AG04449 (cell line): ENCODE measurements around the gene MAG.

Source experiments
- CTCF ChIA-PET: fragments of 350-600 bp; formaldehyde crosslinking; extraction: SDS; loops from one replicate; lab custom pipeline; 2021; ENCODE audit warnings: antibody characterized with exemption; lab: Yijun Ruan, JAX
- POLR2A ChIA-PET: fragments of 400-600, 350-600 bp; formaldehyde crosslinking; extraction: SDS; loops from one replicate; lab custom pipeline; 2020; ENCODE audit warnings: antibody characterized with exemption, inconsistent platforms; lab: Yijun Ruan, JAX
- DNase-seq: peaks from one replicate; pipeline ENCODE4 v3.0.0-alpha.2; 2010; ENCODE audit warnings: low read depth, low spot score
- H3K4me3 ChIP-seq: 2 replicates; pipeline ENCODE4 v1.5.1; 2011; ENCODE audit warnings: low read depth, mild to moderate bottlenecking, control low read depth, low read length
- TF ChIP-seq, protein P1 (sequence below): IDR thresholded peaks from one replicate; pipeline ENCODE4 v1.5.1; 2011; ENCODE audit warnings: mild to moderate bottlenecking, moderate library complexity, low read length, control low read depth, inconsistent platforms; ENCODE audit not compliant: insufficient read depth; ENCODE audit errors: missing control alignments

The MAG gene, protein sequence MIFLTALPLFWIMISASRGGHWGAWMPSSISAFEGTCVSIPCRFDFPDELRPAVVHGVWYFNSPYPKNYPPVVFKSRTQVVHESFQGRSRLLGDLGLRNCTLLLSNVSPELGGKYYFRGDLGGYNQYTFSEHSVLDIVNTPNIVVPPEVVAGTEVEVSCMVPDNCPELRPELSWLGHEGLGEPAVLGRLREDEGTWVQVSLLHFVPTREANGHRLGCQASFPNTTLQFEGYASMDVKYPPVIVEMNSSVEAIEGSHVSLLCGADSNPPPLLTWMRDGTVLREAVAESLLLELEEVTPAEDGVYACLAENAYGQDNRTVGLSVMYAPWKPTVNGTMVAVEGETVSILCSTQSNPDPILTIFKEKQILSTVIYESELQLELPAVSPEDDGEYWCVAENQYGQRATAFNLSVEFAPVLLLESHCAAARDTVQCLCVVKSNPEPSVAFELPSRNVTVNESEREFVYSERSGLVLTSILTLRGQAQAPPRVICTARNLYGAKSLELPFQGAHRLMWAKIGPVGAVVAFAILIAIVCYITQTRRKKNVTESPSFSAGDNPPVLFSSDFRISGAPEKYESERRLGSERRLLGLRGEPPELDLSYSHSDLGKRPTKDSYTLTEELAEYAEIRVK

DNA sequence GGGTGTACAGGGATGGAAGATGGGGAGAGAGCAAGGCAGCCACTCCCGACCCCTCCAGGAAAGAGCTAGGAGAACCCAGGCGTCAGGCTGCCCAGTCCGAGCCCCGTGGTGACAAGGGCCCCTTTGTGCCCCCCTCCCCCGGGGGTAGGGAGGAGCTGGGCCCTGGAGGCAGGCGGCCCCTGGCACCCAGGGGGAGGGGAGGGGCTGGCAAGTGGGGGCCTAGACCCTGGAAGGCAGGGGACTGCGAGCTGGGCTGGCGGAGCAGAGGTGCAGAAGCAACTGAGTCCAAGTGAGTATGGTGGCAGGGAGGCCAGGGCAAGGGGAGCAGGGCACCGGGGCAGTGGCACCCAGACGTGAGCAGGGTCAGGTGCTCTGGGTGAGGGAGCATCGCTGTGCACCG, at the start of gene MAG:
MAG (plus strand) TSS at position 246 of the 400 bp plus-strand sequence. CDS start 3,248 bp downstream, outside the sequence.
- DNase-seq = no peak
- ChIA-PET CTCF (no interaction called here), POLR2A (no interaction called here)
- no peak within 1 kb of the TSS for H3K4me3 ChIP-seq
- TF ChIP-seq, protein P1, sequence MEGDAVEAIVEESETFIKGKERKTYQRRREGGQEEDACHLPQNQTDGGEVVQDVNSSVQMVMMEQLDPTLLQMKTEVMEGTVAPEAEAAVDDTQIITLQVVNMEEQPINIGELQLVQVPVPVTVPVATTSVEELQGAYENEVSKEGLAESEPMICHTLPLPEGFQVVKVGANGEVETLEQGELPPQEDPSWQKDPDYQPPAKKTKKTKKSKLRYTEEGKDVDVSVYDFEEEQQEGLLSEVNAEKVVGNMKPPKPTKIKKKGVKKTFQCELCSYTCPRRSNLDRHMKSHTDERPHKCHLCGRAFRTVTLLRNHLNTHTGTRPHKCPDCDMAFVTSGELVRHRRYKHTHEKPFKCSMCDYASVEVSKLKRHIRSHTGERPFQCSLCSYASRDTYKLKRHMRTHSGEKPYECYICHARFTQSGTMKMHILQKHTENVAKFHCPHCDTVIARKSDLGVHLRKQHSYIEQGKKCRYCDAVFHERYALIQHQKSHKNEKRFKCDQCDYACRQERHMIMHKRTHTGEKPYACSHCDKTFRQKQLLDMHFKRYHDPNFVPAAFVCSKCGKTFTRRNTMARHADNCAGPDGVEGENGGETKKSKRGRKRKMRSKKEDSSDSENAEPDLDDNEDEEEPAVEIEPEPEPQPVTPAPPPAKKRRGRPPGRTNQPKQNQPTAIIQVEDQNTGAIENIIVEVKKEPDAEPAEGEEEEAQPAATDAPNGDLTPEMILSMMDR = no peak

DNA sequence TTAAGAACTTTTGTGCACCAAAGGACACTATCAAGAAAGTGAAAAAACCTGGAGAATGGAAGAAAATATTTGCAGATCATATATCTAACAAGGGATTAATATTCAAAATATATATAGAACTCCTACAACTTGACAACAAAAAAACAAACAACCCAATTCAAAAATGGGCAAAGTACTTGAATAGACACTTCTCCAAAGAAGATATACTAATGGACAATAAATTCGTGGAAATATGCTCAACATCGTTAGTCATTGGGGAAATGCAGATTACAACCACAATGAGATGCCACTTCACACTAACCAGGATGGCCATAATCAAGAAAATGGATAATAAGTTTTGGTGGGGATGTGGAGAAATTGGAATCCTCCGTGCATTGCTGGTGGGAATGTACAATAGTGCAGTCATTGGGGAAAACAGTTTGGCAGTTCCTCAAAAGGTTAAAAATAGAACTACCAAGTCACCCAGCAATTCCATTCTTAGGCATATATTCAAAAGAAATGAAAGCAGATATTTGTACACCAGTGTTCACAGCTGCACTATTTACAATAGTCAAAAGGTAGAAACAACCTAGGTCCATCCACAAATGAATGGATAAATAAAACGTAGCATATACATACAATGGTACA, 45.4 kb upstream of the MAG start:
- no peak for DNase-seq
- CTCF ChIA-PET = no interaction called here
- TF ChIP-seq, protein P1 = no peak
- H3K4me3 ChIP-seq = no peak overlapping the region
- POLR2A ChIA-PET = no interaction called here

DNA sequence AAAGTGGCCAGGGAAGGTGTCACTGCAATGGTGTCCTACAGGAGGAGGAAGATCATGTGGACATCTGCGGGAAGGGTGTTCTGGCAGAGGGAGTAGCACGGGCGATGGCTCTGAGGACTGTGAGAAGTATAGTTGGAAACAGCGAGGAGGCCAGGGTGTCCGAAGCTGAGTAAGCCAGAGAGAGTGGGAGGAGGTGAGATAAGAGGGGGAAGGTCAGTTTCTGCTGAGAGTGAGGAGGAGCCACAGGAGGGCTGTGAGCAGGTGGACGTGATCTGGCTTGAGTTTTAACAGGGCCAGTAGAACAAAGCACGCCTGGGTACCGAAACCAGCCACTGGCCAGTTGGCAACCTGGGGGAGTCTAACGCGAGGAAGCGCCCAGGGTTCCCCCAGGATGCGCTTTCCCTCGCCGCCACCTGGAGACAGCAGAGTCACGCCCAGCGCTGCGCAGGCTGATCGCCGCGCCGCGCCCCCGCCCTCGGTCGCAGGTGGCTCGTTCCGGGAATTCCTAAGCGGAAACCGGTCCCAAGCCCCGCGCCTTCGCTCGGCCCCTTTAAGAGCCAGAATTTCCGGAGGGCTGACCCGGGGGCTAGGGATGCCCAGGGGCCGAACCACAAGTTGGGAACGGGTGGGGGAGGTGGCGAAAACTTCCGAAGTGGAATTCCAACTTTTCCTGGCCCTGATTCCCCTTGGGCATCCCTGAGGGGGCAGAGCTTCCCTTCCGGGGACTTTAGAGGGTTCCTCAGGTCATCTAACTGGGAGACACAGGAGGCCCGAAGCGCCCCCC, 44.2 kb upstream of the MAG start:
- CTCF ChIA-PET = no interaction called here
- no peak for DNase-seq
- POLR2A ChIA-PET = no interaction called here
- no peak overlapping the region for H3K4me3 ChIP-seq
- TF ChIP-seq, protein P1 = no peak

DNA sequence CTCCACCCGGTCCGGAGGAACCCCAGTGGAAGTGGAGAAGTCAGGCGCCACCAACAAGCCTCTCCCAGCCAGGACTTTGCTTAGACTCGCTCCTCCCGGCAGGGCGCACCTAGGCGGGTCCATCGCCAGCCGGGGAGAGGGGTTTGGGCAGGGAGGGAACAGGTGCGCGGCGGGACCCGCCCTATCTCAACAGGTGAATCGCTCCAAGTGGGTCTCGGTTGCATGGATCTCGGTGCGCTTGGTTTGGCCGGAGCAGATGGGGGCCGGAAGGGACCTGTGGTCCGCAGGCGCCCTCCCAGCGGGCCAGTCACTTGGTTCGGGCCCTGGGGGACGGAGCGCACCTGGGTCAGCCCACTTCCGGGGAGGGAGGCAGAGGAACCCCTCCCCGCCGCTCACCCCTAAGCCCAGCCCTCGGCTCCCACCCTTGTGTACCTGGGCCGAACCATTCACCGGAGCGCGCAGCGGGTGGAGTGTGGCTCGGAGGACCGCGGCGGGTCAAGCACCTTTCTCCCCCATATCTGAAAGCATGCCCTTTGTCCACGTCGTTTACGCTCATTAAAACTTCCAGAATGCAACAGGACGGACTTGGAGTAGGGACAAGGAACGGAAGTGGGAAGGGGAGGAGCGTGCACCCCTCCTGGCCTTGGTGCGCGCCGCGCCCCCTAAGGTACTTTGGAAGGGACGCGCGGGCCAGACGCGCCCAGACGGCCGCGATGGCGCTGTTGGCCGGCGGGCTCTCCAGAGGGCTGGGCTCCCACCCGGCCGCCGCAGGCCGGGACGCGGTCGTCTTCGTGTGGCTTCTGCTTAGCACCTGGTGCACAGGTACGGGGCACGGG, 43.4 kb upstream of the MAG start, which contains the start of gene LSR:
LSR (plus strand) TSS at position 693 of the 836 bp plus-strand sequence; CDS start at position 714, 21 bp downstream.
- no peak for DNase-seq
- CTCF ChIA-PET = no interaction called here
- TF ChIP-seq, protein P1 = no peak
- POLR2A ChIA-PET = no interaction called here
- H3K4me3 ChIP-seq = no peak within 1 kb of the TSS

DNA sequence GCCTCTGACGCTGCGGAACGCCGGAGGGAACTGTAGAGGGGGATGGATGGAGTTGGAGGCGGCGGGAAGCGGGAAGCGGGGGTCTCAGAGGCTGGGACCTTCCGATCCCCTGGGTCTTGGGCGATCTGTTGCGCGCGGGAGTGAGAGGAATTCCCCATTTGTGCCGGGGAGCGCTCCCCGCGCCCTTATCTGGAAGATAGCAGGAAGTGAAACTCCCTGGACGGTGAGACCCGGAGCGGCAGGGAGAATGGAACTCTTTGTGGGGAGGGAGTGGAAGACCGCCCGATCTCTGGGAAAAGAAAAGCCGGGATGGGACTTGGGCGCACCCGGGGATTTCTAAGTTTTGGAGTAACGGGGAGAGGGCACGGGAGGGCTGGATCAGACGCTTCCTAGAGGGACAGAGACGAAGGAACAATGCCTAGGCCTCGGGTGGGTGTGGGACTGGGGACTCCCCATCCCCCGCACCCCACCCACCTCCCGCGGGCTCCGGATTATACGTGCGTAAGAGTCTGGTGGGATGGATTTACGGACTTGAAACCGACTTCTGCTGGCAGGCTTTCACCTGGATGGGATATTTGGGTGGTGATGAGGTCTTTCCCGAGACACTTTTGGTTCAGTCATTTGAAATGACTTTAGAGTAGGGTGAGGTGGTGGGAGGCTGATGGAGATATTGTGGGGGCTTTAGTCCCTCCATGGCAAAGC, 42.7 kb upstream of the MAG start:
- ChIA-PET POLR2A (no interaction called here), CTCF (no interaction called here)
- TF ChIP-seq, protein P1 = no peak
- no peak overlapping the region for H3K4me3 ChIP-seq
- DNase-seq = no peak
